Neural cell (in vitro differentiated cells): Measurements from ENCODE around the gene OR2T35. TPM values are rescaled to one million over a fixed set of nuclear protein-coding genes. Genes with fewer than 3 reads are reported as not detected.

Experiments used
- H2AFZ ChIP-seq: fragments of 200-600, 300-800 bp; sonication (generic), shearing (Covaris generic); 2 replicates; pipeline ENCODE4 v1.6.0; 2014; ENCODE audit warnings: low read depth, mild to moderate bottlenecking, antibody characterized with exemption, low read length, moderate library complexity
- H3F3A ChIP-seq: fragments of 200-600 bp; shearing (Covaris generic); 2 replicates; pipeline ENCODE4 v1.6.1; 2016; ENCODE audit warnings: mild to moderate bottlenecking, moderate library complexity, mixed read lengths, antibody characterized with exemption, low read length; ENCODE audit not compliant: insufficient read depth, poor library complexity, severe bottlenecking
- H3K27ac ChIP-seq: fragments of 200-600, 300-800 bp; sonication (generic), shearing (Covaris generic); 2 replicates; pipeline ENCODE4 v1.5.1; 2014; ENCODE audit warnings: mild to moderate bottlenecking, low read length, moderate library complexity
- H3K27me3 ChIP-seq: fragments of 300-800, 200-600 bp; sonication (generic), shearing (Covaris generic); 2 replicates; pipeline ENCODE4 v1.6.0; 2014; ENCODE audit warnings: mild to moderate bottlenecking, low read depth, low read length, moderate library complexity; ENCODE audit not compliant: insufficient read depth
- H3K36me3 ChIP-seq: fragments of 300-800, 200-600 bp; sonication (generic), shearing (Covaris generic); 2 replicates; pipeline ENCODE4 v1.5.1; 2014; ENCODE audit warnings: mild to moderate bottlenecking, antibody characterized with exemption, low read length, moderate library complexity; ENCODE audit not compliant: insufficient read depth
- H3K4me2 ChIP-seq: fragments of 300-800, 200-600 bp; sonication (generic), shearing (Covaris generic); 2 replicates; pipeline ENCODE4 v1.6.0; 2014; ENCODE audit warnings: mild to moderate bottlenecking, low read length
- H3K4me3 ChIP-seq: fragments of 300-800, 200-600 bp; sonication (generic), shearing (Covaris generic); 2 replicates; pipeline ENCODE4 v1.5.1; 2014; ENCODE audit warnings: mild to moderate bottlenecking, low read length, moderate library complexity
- H3K79me2 ChIP-seq: fragments of 200-600 bp; shearing (Covaris generic); replicated peaks from 2 replicates; pipeline ENCODE4 v1.6.0; 2014; ENCODE audit warnings: mild to moderate bottlenecking, low read length, moderate library complexity; ENCODE audit not compliant: insufficient read depth
- H3K9ac ChIP-seq: fragments of 300-800, 200-600 bp; sonication (generic), shearing (Covaris generic); 2 replicates; pipeline ENCODE4 v1.6.1; 2016; ENCODE audit warnings: mild to moderate bottlenecking, low read length, mixed read lengths
- H3K9me2 ChIP-seq: fragments of 200-600 bp; shearing (Covaris generic); 2 replicates; pipeline ENCODE4 v1.6.1; 2016; ENCODE audit warnings: mild to moderate bottlenecking, low read length, mixed read lengths; ENCODE audit not compliant: insufficient read depth
- H3K9me3 ChIP-seq: fragments of 200-600, 300-800 bp; sonication (generic), shearing (Covaris generic); 2 replicates; pipeline ENCODE4 v1.6.1; 2016; ENCODE audit warnings: mild to moderate bottlenecking, mixed run types, low read length, moderate library complexity, mixed read lengths
- H4K20me1 ChIP-seq: fragments of 200-600 bp; shearing (Covaris generic); 2 replicates; pipeline ENCODE4 v1.6.1; 2016; ENCODE audit warnings: mild to moderate bottlenecking, mixed run types; ENCODE audit not compliant: insufficient read depth
- CTCF ChIP-seq: fragments of 450-650 bp; IDR thresholded peaks from 2 replicates; pipeline ENCODE4 v1.5.1; 2014; ENCODE audit warnings: antibody characterized with exemption, mild to moderate bottlenecking, moderate library complexity; ENCODE audit not compliant: poor library complexity, severe bottlenecking
- EP300 ChIP-seq: fragments of 450-650 bp; conservative IDR thresholded peaks from 2 replicates; pipeline ENCODE4 v1.6.1; 2014; ENCODE audit warnings: antibody characterized with exemption, mild to moderate bottlenecking, moderate library complexity; ENCODE audit not compliant: poor library complexity, severe bottlenecking
- EZH2 ChIP-seq: fragments of 200-600, 300-800 bp; shearing (Covaris generic), sonication (generic); IDR thresholded peaks from 2 replicates; pipeline ENCODE4 v1.6.1; 2014; ENCODE audit warnings: antibody characterized with exemption, low read length, borderline replicate concordance, mild to moderate bottlenecking; ENCODE audit not compliant: insufficient read depth, poor library complexity, severe bottlenecking
- MXI1 ChIP-seq: fragments of 450-650 bp; conservative IDR thresholded peaks from 2 replicates; pipeline ENCODE4 v1.6.1; 2014; ENCODE audit warnings: antibody characterized with exemption, mild to moderate bottlenecking; ENCODE audit not compliant: poor library complexity, severe bottlenecking
- POLR2AphosphoS5 ChIP-seq: IDR thresholded peaks from 2 replicates; pipeline ENCODE4 v1.6.1; 2012
- RAD21 ChIP-seq: fragments of 450-650 bp; conservative IDR thresholded peaks from 2 replicates; pipeline ENCODE4 v1.6.1; 2014; ENCODE audit warnings: antibody characterized with exemption, mild to moderate bottlenecking, moderate library complexity
- REST ChIP-seq: IDR thresholded peaks from 2 replicates; pipeline ENCODE4 v1.6.1; 2012; ENCODE audit warnings: borderline replicate concordance
- SMC3 ChIP-seq: fragments of 450-650 bp; conservative IDR thresholded peaks from 2 replicates; pipeline ENCODE4 v1.6.1; 2014; ENCODE audit warnings: antibody characterized with exemption, mild to moderate bottlenecking, moderate library complexity; ENCODE audit not compliant: poor library complexity
- TAF1 ChIP-seq: IDR thresholded peaks from 2 replicates; pipeline ENCODE4 v1.6.1; 2012; ENCODE audit warnings: low read depth
- polyA plus RNA-seq: library from polyadenylated mRNA; depleted of rRNA; stranded (reverse); fragments of >200 nt; gene quantifications from 2 replicates; pipeline ENCODE4 v1.2.3, GENCODE V29; 2014

OR2T35 gene
- polyA plus RNA-seq, 1 donor from 2014 or later, result not detected

GRCh38 chr1:248596615-248597014 lies 48.5 kb downstream of the OR2T35 start:
- Histone ChIP-seq H3K4me3 (no peak overlapping the region), H2AFZ (no peak overlapping the region), H3K27ac (no peak overlapping the region), H3K79me2 (no peaks in the 10 kb centered on the region), H3K27me3 (no peaks in the 10 kb centered on the region), H3K4me2 (no peak overlapping the region), H3K9me3 (peaks cover 13% of the 10 kb centered on the region), H3K36me3 (no peaks in the 10 kb centered on the region), H3K9me2 (no peaks in the 10 kb centered on the region), H3F3A (no peaks in the 10 kb centered on the region), H3K9ac (no peak overlapping the region), H4K20me1 (no peaks in the 10 kb centered on the region)
- TF ChIP-seq EZH2 (no peak), CTCF (no peak), RAD21 (no peak), MXI1 (no peak), SMC3 (no peak), TAF1 (no peak), REST (no peak)

GRCh38 chr1:248593226-248593625 lies 51.9 kb downstream of the OR2T35 start:
- H3K9me2 ChIP-seq, result no peaks in the 10 kb centered on the region
- no peaks in the 10 kb centered on the region for H4K20me1 ChIP-seq
- no peak overlapping the region for H3K27ac ChIP-seq
- no peaks in the 10 kb centered on the region for H3K36me3 ChIP-seq
- H2AFZ ChIP-seq, result no peak overlapping the region
- TF ChIP-seq POLR2AphosphoS5, result no peak
- TF ChIP-seq TAF1, result no peak
- TF ChIP-seq EZH2, result no peak
- no peak for TF ChIP-seq MXI1
- no peak for TF ChIP-seq EP300
- no peak for TF ChIP-seq CTCF
- no peaks in the 10 kb centered on the region for H3K27me3 ChIP-seq
- H3F3A ChIP-seq, result no peaks in the 10 kb centered on the region
- no peak overlapping the region for H3K4me2 ChIP-seq
- H3K9me3 ChIP-seq, result peaks cover 8% of the 10 kb centered on the region
- no peaks in the 10 kb centered on the region for H3K79me2 ChIP-seq
- H3K9ac ChIP-seq, result no peak overlapping the region
- no peak overlapping the region for H3K4me3 ChIP-seq
